Neural cell (in vitro differentiated cells): ENCODE data around the gene CRYBB1.

Source experiments
- EZH2 ChIP-seq: fragments of 200-600, 300-800 bp; shearing (Covaris generic), sonication (generic); IDR thresholded peaks from 2 replicates; pipeline ENCODE4 v1.6.1; 2014; ENCODE audit warnings: antibody characterized with exemption, low read length, borderline replicate concordance, mild to moderate bottlenecking; ENCODE audit not compliant: insufficient read depth, poor library complexity, severe bottlenecking
- MXI1 ChIP-seq: fragments of 450-650 bp; conservative IDR thresholded peaks from 2 replicates; pipeline ENCODE4 v1.6.1; 2014; ENCODE audit warnings: antibody characterized with exemption, mild to moderate bottlenecking; ENCODE audit not compliant: poor library complexity, severe bottlenecking
- POLR2AphosphoS5 ChIP-seq: IDR thresholded peaks from 2 replicates; pipeline ENCODE4 v1.6.1; 2012
- SMC3 ChIP-seq: fragments of 450-650 bp; conservative IDR thresholded peaks from 2 replicates; pipeline ENCODE4 v1.6.1; 2014; ENCODE audit warnings: antibody characterized with exemption, mild to moderate bottlenecking, moderate library complexity; ENCODE audit not compliant: poor library complexity
- TAF1 ChIP-seq: IDR thresholded peaks from 2 replicates; pipeline ENCODE4 v1.6.1; 2012; ENCODE audit warnings: low read depth
- TF ChIP-seq, protein P1 (sequence below): fragments of 450-650 bp; IDR thresholded peaks from 2 replicates; pipeline ENCODE4 v1.5.1; 2014; ENCODE audit warnings: antibody characterized with exemption, mild to moderate bottlenecking, moderate library complexity; ENCODE audit not compliant: poor library complexity, severe bottlenecking

GRCh38 chr22:26556904-26557303, 60.9 kb downstream of the CRYBB1 start:
- TF ChIP-seq, protein P1, sequence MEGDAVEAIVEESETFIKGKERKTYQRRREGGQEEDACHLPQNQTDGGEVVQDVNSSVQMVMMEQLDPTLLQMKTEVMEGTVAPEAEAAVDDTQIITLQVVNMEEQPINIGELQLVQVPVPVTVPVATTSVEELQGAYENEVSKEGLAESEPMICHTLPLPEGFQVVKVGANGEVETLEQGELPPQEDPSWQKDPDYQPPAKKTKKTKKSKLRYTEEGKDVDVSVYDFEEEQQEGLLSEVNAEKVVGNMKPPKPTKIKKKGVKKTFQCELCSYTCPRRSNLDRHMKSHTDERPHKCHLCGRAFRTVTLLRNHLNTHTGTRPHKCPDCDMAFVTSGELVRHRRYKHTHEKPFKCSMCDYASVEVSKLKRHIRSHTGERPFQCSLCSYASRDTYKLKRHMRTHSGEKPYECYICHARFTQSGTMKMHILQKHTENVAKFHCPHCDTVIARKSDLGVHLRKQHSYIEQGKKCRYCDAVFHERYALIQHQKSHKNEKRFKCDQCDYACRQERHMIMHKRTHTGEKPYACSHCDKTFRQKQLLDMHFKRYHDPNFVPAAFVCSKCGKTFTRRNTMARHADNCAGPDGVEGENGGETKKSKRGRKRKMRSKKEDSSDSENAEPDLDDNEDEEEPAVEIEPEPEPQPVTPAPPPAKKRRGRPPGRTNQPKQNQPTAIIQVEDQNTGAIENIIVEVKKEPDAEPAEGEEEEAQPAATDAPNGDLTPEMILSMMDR, result no peak
- TF ChIP-seq EZH2 (no peak), MXI1 (no peak), SMC3 (no peak), TAF1 (no peak), POLR2AphosphoS5 (no peak)
